ENCODE results near the gene CSNK1G3.
"Not testable (repeated sequence)": the region's sequence is repeated elsewhere in the genome, so short reads cannot be mapped to it uniquely, and the experiment has no call there.

CSNK1G3 gene

GRCh38 chr5:123511648-123512605 is at the start of gene CSNK1G3:
CSNK1G3 (plus strand) TSS chr5:123512177; CDS start chr5:123545664, 33,487 bp downstream.
- peak; percentile 92 to 96 for DNase-seq

DNA sequence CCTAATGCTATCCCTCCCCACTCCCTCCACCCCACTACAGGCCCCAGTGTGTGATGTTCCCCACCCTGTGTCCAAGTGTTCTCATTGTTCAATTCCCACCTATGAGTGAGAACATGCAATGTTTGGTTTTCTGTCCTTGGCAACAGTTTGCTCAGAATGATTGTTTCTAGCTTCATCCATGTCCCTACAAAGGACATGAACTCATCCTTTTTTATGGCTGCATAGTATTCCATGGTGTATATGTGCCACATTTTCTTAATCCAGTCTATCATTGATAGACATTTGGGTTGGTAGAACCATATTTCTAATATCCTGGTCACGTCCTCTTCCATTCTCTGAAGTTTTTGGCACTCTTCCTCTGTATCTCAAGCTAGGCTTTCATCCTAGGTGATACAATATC is 45.1 kb upstream of the CSNK1G3 start:
- not testable (repeated sequence) for DNase-seq

DNA sequence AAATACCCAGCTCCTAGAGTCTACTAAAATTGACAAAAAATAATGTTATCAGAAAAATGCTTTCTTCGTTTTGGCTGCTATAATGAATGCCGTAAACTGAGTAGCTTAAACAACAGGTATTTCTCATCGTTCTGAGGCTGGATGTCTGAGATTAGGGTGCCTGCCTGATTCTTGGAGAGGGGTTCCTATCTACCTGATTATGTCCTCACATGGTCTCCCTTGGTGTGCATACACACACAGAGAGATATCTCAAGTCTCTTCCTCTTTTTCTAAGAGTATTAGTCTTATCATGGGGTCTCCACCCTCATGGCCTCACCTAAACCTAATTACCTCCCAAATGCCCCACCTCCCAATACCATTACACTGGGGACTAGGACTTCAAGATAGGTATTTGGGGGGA is 40.6 kb upstream of the CSNK1G3 start:
- no peak for DNase-seq

GRCh38 chr5:123472150-123472924 is 39.6 kb upstream of the CSNK1G3 start:
- DNase-seq, result no peak

DNA sequence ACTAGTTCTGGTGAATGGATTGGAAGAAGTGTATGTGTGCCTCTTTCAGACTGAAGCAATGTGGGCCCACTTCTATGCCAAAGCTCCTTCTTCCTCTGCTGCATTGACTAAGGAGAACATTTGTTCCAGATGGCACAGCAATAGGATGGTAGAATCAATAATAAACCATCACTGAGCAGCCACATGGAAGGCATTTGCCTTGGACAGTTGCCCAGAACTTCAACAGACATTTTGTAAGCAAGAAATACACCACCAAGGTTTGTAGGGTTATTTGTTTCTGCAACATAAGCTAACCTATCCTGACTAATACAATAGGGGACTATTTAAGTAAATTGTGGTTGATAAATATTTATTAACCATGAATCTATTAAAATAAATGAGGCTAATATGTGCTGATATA is 37.7 kb upstream of the CSNK1G3 start:
- DNase-seq, result peak; percentile 39 to 68

DNA sequence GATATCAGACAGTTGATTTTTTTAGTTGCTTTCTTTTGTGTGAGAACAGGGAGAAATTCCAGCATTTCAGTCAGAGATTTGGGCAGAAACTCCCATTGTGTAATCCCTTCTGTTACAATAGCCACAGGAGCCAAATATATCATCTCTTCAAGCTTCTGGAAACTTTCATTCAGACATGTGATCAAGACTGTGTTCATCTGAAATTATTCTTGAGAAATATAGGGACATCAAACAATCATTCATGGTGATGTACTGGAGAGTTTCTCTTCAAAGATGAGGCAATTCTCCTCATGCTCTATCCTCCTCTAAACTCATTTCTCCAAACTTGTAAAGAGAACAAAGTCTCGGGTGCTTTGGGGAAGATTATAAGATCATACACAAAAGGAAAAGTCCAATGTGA is 35.2 kb upstream of the CSNK1G3 start:
- DNase-seq, result no peak

DNA sequence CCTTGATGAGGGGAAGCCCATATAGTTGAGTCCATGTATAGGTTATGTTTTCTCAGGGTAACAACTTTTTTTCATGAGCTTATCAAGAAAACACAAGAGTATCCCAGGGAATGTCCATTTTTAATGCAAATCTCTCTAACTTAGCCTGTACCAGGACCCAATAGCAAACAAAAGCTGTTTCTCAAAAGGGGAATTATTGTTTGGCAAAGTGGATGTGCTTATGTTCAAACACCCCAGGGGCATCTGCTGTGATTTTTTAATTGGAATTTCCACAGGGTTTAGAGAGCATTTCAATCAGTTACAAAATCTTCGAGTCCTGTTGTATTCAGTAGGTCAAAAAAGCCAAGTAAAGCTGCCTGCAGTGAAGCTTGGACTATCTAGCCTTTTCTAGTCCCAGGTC is 33.4 kb upstream of the CSNK1G3 start:
- no peak for DNase-seq

DNA sequence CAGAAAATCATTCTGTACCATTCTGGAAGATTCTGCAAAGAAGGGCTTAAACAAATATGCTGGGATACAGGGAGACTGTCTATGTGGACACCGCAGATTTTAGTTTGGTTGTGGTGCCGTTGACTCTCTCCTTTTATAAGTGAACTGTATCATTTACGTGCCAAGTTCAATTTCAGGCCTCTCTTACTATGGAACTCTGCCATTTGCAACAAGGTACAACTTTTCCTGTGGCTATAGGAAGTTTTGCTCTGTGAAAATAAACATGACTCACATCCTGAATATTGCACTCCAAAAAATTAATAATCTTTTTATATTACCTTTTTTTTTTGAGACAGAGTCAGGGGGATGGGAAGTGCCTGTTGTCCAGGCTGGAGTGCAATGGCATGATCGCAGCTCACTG is 29.7 kb upstream of the CSNK1G3 start:
- no peak for DNase-seq

DNA sequence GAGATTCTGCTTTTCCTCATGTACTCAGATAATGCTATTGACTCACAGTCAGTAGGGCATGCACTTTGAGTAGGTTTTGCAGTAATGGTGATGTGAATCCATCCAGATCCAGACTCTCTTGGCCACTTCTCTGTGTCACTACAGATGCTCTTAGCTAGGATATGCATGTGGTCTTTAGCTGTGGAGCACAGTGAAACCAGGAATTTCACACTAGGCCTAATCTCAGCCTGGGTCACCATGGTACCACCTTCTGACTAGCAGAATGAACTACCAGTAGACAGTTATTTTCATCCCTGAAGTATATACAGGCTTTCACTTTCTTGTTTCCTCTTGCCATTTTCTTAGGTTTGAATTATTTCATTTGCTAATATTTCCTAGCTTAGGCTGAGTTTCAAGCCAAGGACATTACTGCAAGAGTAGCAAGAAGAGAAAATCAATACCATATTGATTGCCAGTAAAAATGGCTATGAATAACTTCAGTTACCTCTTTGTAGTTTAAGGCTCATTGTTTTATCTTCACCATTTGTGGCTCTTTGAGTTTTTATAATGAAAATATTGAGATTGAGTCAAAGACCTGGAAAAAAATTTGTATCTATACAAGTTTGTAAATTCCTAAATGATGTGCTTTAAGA is 28.4 kb upstream of the CSNK1G3 start:
- no peak for DNase-seq

DNA sequence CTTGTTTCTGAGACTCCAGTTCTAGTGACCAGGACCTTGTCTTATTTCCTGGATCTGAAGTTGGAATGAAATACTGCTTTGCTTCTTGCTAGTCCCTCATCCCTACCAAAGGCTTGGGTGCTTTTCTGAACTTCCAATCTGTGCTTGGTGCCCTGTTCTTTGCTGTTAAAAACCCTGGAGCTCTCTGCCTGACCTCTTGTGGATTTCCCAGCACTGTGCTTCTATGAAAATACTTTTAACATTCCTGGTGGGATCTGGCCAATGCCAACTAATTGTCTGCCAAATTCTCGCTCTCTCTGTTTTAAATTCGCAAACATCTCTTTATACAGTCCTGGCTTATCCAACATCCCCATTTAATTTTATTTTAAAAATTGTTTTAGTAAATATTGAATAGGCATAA is 26.7 kb upstream of the CSNK1G3 start:
- no peak for DNase-seq

DNA sequence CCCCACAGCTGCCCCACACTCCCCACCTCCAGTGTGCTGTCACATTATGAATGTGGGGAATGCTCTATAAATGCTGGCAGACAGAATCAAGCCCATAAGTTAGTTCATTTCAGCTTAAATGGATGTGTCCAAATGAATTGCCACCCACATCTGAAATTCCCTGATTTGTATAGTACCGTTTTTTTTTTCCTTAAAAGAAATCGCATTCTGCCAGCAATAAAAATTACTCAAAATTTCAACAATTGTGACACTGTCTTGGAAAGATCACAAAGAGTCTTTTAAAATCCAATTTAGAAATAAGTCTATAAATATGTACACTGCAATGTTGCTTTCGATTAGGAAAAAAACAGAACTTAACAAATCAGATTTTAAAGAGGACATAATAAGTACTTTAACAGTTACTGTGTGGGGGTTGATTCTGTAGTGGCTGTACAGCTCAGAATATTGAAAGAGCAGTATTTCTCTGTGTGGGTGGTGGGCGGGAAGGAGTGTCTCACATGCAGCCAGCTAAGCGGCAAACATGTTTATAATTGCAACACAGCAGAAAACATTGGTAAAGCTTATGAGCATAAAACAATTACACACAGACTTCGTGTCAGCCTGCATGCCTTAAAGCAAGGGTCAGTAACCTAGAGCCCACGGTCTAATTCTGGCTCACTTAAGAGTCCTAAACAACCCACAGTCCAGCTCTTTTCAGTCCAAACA is 24.9 kb upstream of the CSNK1G3 start:
- no peak for DNase-seq

- DNase-seq, result no peak
Measured at GRCh38 chr5:123490974-123491373, 21.0 kb upstream of the CSNK1G3 start.

DNA sequence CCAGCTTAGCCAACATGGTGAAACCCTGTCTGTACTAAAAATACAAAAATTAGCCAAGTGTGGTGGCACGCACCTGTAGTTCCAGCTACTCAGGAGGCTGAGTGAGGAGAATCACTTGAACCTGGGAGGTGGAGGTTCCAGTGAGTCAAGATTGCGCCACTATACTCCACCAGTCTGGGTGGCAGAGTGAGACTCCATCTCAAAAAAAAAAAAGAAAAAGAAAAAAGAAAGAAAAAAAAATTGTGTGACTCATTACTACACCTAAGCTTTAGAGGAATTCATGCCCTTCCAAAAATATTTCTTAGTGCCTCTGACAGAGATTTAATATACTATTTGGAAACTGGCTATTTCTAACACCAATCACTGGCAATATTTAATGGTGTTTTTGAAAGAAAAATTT is 16.8 kb upstream of the CSNK1G3 start:
- not testable (repeated sequence) for DNase-seq

DNA sequence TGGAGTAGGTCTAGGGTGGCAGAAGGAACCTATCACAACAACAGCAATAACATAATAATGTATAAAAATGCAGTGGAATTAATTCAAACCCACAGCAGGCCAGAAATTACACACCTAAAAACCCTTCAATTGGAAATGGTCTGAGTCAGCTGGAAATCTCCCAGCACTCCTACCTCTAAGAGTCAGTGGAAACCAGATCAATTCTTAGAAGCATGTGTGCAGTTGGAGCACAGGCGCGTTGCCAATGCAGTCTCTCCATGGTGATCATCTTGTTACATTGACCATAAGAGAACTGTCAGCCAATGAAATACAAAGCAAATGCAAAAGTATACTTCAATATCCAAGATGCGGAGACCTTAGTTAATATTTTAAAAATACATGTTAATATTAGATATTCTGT is 15.1 kb upstream of the CSNK1G3 start:
- no peak for DNase-seq

- no peak for DNase-seq
Measured at GRCh38 chr5:123500471-123500870, 11.5 kb upstream of the CSNK1G3 start.

DNA sequence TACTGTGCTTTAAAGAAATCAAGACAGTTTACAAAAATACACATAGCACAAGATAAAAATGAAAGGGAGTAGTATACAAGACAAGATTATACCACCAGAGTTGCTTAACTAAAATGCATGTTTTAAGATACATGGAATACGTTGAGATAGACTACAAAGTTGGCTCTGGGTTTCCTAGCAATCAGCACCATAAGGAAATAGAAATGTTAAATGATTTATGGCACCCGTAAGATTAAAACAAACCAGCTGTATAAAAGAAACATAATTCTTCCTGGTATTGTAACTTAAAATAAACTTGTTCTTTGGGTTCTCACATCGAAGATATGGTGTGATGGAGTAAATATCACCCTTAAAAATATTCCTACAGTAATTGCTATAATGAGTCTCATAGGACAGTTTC is 9.9 kb upstream of the CSNK1G3 start:
- DNase-seq, result no peak

DNA sequence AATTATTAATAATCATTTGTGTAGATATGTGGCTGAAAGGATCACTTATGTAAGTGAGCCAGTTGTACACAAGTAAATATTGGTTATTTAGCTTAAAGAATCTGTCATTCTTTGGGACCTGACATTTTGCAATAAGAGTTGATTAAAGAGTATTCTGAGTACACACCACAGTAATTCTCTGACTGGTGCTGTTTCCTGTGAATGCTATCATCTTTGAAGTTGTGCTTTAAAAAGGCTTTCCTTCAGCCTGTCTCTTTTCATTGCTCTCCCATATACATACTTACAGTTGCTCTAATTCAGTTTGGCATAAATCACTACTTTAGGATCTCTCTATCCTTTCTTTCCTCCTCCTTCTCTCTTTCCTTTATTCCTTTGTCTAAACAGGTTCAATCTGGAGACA is 8.7 kb upstream of the CSNK1G3 start:
- no peak for DNase-seq

GRCh38 chr5:123505633-123506032 is 6.3 kb upstream of the CSNK1G3 start:
- DNase-seq, result no peak

- DNase-seq, result no peak
Measured at GRCh38 chr5:123508441-123508840, 3.5 kb upstream of the CSNK1G3 start.

- no peak for DNase-seq
Measured at GRCh38 chr5:123511290-123511647, 708 bp upstream of the CSNK1G3 start.

DNA sequence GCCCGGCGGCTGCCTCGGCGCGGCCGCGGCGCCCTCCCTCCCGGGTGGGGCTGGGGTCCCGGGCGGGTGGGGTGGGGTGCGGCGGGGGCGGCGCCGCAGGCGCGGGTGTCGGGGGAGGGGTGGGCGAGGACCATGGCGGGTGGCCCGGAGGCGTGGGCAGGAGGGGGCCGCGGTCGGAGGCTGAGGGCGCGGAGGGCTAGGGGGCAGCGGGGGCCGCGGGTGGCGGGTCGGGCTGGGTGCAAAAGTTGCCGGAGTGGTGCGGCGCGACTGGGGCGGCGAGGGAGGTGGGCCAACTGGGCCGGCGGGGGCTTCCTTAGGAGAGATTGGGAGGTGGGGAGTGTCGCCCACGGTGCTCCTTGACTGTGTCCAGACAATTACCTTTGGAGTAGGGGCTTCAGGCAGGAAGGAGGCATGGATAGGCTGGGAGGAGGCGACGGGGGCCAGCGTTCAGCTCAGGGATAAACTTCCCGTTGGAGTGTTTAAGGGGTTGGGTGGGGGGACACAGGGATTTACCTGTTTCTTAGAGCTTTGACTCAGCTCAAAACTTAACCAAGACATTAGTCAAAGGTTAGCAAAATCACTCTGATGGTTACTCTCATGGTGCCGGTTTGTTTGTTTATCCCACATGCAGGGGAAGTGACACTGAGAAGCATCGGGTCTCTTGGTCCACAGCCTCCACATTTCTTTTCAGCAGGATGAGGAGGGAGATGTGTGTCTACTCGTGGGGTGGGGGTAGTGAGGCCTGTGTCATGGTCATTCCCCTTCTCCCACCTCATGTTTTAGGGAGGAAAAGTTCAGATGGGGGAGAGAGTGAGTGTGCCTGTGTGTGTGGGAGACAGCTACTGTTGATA is 859 bp downstream of the CSNK1G3 start:
- peak in 1 of 2 experiments; percentile 36 for DNase-seq
